Measurements from ENCODE around the gene C15orf39. TPM values are rescaled to one million over a fixed set of nuclear protein-coding genes. Genes with fewer than 3 reads are reported as not detected.

Gene C15orf39
- total RNA-seq, 1 donor from 2014 or later = 4.5 TPM

Other genes starting within 250 kb of the C15orf39 start
- gene RPP25, start 245.1 kb upstream of the C15orf39 start, total RNA-seq = 20.0 and 45.1 TPM in 2 replicates
- 13.1 and 18.1 TPM in 2 replicates for gene SCAMP5, start 206.3 kb upstream of the C15orf39 start, total RNA-seq
- 9.6 and 11.6 TPM in 2 replicates for gene PPCDC, start 178.3 kb upstream of the C15orf39 start, total RNA-seq
- under 0.01 TPM in 1 of 2 replicates, not detected in the other for gene GOLGA6C, start 56.5 kb downstream of the C15orf39 start, total RNA-seq
- gene GOLGA6D, start 81.0 kb downstream of the C15orf39 start, total RNA-seq = not detected in 2 replicates
- gene COMMD4, start 134.2 kb downstream of the C15orf39 start, total RNA-seq = 92.6 and 104 TPM in 2 replicates
- 8.0 and 22.5 TPM in 2 replicates for gene NEIL1, start 145.2 kb downstream of the C15orf39 start, total RNA-seq
- 98.5 and 131 TPM in 2 replicates for gene MAN2C1, start 166.7 kb downstream of the C15orf39 start, total RNA-seq
- 23.1 and 29.6 TPM in 2 replicates for gene SIN3A, start 249.8 kb downstream of the C15orf39 start, total RNA-seq

Measured in dermis microvascular lymphatic vessel endothelial cell (primary cell).